NCI-H128 (cell line): ENCODE results near the gene KLHL29.

ENCODE experiments used
- DNase-seq: peaks from one replicate; lab custom pipeline; 2025; ENCODE audit not compliant: unreplicated experiment; lab: John Stamatoyannopoulos, UW

The KLHL29 gene

GRCh38 chr2:23393722-23394121, 8.7 kb downstream of the KLHL29 start:
- no peak for DNase-seq

GRCh38 chr2:23394700-23395099, 9.7 kb downstream of the KLHL29 start:
- no peak for DNase-seq

- DNase-seq = no peak
These were observed 12.5 kb downstream of the KLHL29 start for GRCh38 chr2:23397478-23397877.

- DNase-seq = no peak
These were observed 14.8 kb downstream of the KLHL29 start for GRCh38 chr2:23399674-23400261.

- DNase-seq = no peak
These were observed 15.7 kb downstream of the KLHL29 start for GRCh38 chr2:23400703-23401102.

GRCh38 chr2:23401427-23402204, 16.6 kb downstream of the KLHL29 start:
- DNase-seq = no peak

- no peak for DNase-seq
These were observed 17.3 kb downstream of the KLHL29 start for GRCh38 chr2:23402205-23402740.

GRCh38 chr2:23404426-23404825, 19.4 kb downstream of the KLHL29 start:
- peak; percentile 15 for DNase-seq

- no peak for DNase-seq
These were observed 24.3 kb downstream of the KLHL29 start for GRCh38 chr2:23409248-23409647.

- DNase-seq = no peak
These were observed 25.6 kb downstream of the KLHL29 start for GRCh38 chr2:23410596-23410995.

GRCh38 chr2:23411752-23412431, 26.9 kb downstream of the KLHL29 start:
- DNase-seq = no peak

- DNase-seq = no peak
These were observed 27.7 kb downstream of the KLHL29 start for GRCh38 chr2:23412556-23413155.

GRCh38 chr2:23413641-23414040, 28.7 kb downstream of the KLHL29 start:
- DNase-seq = no peak

- DNase-seq = no peak
These were observed 29.1 kb downstream of the KLHL29 start for GRCh38 chr2:23414106-23414505.

- DNase-seq = no peak
These were observed 29.9 kb downstream of the KLHL29 start for GRCh38 chr2:23414871-23415270.

GRCh38 chr2:23417310-23417709, 32.3 kb downstream of the KLHL29 start:
- no peak for DNase-seq

- no peak for DNase-seq
These were observed 33.1 kb downstream of the KLHL29 start for GRCh38 chr2:23418056-23418455.

GRCh38 chr2:23418461-23418911, 33.5 kb downstream of the KLHL29 start:
- no peak for DNase-seq

GRCh38 chr2:23419171-23420090, 34.5 kb downstream of the KLHL29 start:
- DNase-seq = no peak

GRCh38 chr2:23420091-23420839, 35.3 kb downstream of the KLHL29 start:
- no peak for DNase-seq
